Neural cell (in vitro differentiated cells): Measurements from ENCODE around the gene ATP11B. TPM values are rescaled to one million over a fixed set of nuclear protein-coding genes. Genes with fewer than 3 reads are reported as not detected.
"Not testable (repeated sequence)": the region's sequence is repeated elsewhere in the genome, so short reads cannot be mapped to it uniquely, and the experiment has no call there.

ENCODE experiments used
- H2AFZ ChIP-seq: fragments of 200-600, 300-800 bp; sonication (generic), shearing (Covaris generic); 2 replicates; pipeline ENCODE4 v1.6.0; 2014; ENCODE audit warnings: low read depth, mild to moderate bottlenecking, antibody characterized with exemption, low read length, moderate library complexity
- H3F3A ChIP-seq: fragments of 200-600 bp; shearing (Covaris generic); 2 replicates; pipeline ENCODE4 v1.6.1; 2016; ENCODE audit warnings: mild to moderate bottlenecking, moderate library complexity, mixed read lengths, antibody characterized with exemption, low read length; ENCODE audit not compliant: insufficient read depth, poor library complexity, severe bottlenecking
- H3K27ac ChIP-seq: fragments of 200-600, 300-800 bp; sonication (generic), shearing (Covaris generic); 2 replicates; pipeline ENCODE4 v1.5.1; 2014; ENCODE audit warnings: mild to moderate bottlenecking, low read length, moderate library complexity
- H3K27me3 ChIP-seq: fragments of 300-800, 200-600 bp; sonication (generic), shearing (Covaris generic); 2 replicates; pipeline ENCODE4 v1.6.0; 2014; ENCODE audit warnings: mild to moderate bottlenecking, low read depth, low read length, moderate library complexity; ENCODE audit not compliant: insufficient read depth
- H3K36me3 ChIP-seq: fragments of 300-800, 200-600 bp; sonication (generic), shearing (Covaris generic); 2 replicates; pipeline ENCODE4 v1.5.1; 2014; ENCODE audit warnings: mild to moderate bottlenecking, antibody characterized with exemption, low read length, moderate library complexity; ENCODE audit not compliant: insufficient read depth
- H3K4me2 ChIP-seq: fragments of 300-800, 200-600 bp; sonication (generic), shearing (Covaris generic); 2 replicates; pipeline ENCODE4 v1.6.0; 2014; ENCODE audit warnings: mild to moderate bottlenecking, low read length
- H3K4me3 ChIP-seq: fragments of 300-800, 200-600 bp; sonication (generic), shearing (Covaris generic); 2 replicates; pipeline ENCODE4 v1.5.1; 2014; ENCODE audit warnings: mild to moderate bottlenecking, low read length, moderate library complexity
- H3K79me2 ChIP-seq: fragments of 200-600 bp; shearing (Covaris generic); replicated peaks from 2 replicates; pipeline ENCODE4 v1.6.0; 2014; ENCODE audit warnings: mild to moderate bottlenecking, low read length, moderate library complexity; ENCODE audit not compliant: insufficient read depth
- H3K9ac ChIP-seq: fragments of 300-800, 200-600 bp; sonication (generic), shearing (Covaris generic); 2 replicates; pipeline ENCODE4 v1.6.1; 2016; ENCODE audit warnings: mild to moderate bottlenecking, low read length, mixed read lengths
- H3K9me2 ChIP-seq: fragments of 200-600 bp; shearing (Covaris generic); 2 replicates; pipeline ENCODE4 v1.6.1; 2016; ENCODE audit warnings: mild to moderate bottlenecking, low read length, mixed read lengths; ENCODE audit not compliant: insufficient read depth
- H3K9me3 ChIP-seq: fragments of 200-600, 300-800 bp; sonication (generic), shearing (Covaris generic); 2 replicates; pipeline ENCODE4 v1.6.1; 2016; ENCODE audit warnings: mild to moderate bottlenecking, mixed run types, low read length, moderate library complexity, mixed read lengths
- H4K20me1 ChIP-seq: fragments of 200-600 bp; shearing (Covaris generic); 2 replicates; pipeline ENCODE4 v1.6.1; 2016; ENCODE audit warnings: mild to moderate bottlenecking, mixed run types; ENCODE audit not compliant: insufficient read depth
- CTCF ChIP-seq: fragments of 450-650 bp; IDR thresholded peaks from 2 replicates; pipeline ENCODE4 v1.5.1; 2014; ENCODE audit warnings: antibody characterized with exemption, mild to moderate bottlenecking, moderate library complexity; ENCODE audit not compliant: poor library complexity, severe bottlenecking
- EP300 ChIP-seq: fragments of 450-650 bp; conservative IDR thresholded peaks from 2 replicates; pipeline ENCODE4 v1.6.1; 2014; ENCODE audit warnings: antibody characterized with exemption, mild to moderate bottlenecking, moderate library complexity; ENCODE audit not compliant: poor library complexity, severe bottlenecking
- EZH2 ChIP-seq: fragments of 200-600, 300-800 bp; shearing (Covaris generic), sonication (generic); IDR thresholded peaks from 2 replicates; pipeline ENCODE4 v1.6.1; 2014; ENCODE audit warnings: antibody characterized with exemption, low read length, borderline replicate concordance, mild to moderate bottlenecking; ENCODE audit not compliant: insufficient read depth, poor library complexity, severe bottlenecking
- MXI1 ChIP-seq: fragments of 450-650 bp; conservative IDR thresholded peaks from 2 replicates; pipeline ENCODE4 v1.6.1; 2014; ENCODE audit warnings: antibody characterized with exemption, mild to moderate bottlenecking; ENCODE audit not compliant: poor library complexity, severe bottlenecking
- POLR2AphosphoS5 ChIP-seq: IDR thresholded peaks from 2 replicates; pipeline ENCODE4 v1.6.1; 2012
- RAD21 ChIP-seq: fragments of 450-650 bp; conservative IDR thresholded peaks from 2 replicates; pipeline ENCODE4 v1.6.1; 2014; ENCODE audit warnings: antibody characterized with exemption, mild to moderate bottlenecking, moderate library complexity
- REST ChIP-seq: IDR thresholded peaks from 2 replicates; pipeline ENCODE4 v1.6.1; 2012; ENCODE audit warnings: borderline replicate concordance
- SMC3 ChIP-seq: fragments of 450-650 bp; conservative IDR thresholded peaks from 2 replicates; pipeline ENCODE4 v1.6.1; 2014; ENCODE audit warnings: antibody characterized with exemption, mild to moderate bottlenecking, moderate library complexity; ENCODE audit not compliant: poor library complexity
- TAF1 ChIP-seq: IDR thresholded peaks from 2 replicates; pipeline ENCODE4 v1.6.1; 2012; ENCODE audit warnings: low read depth
- polyA plus RNA-seq: library from polyadenylated mRNA; depleted of rRNA; stranded (reverse); fragments of >200 nt; gene quantifications from 2 replicates; pipeline ENCODE4 v1.2.3, GENCODE V29; 2014

The ATP11B gene
- polyA plus RNA-seq, 1 donor from 2014 or later, result 31.2 TPM

- Histone ChIP-seq H3K4me2 (no peak overlapping the region), H3K36me3 (no peaks in the 10 kb centered on the region), H3K27ac (no peak overlapping the region), H3K9me2 (no peaks in the 10 kb centered on the region), H3K27me3 (no peaks in the 10 kb centered on the region), H3F3A (no peaks in the 10 kb centered on the region), H3K9me3 (no peaks in the 10 kb centered on the region), H3K9ac (no peak overlapping the region), H3K4me3 (no peak overlapping the region), H2AFZ (no peak overlapping the region), H3K79me2 (peaks cover 44% of the 10 kb centered on the region), H4K20me1 (no peaks in the 10 kb centered on the region)
- TF ChIP-seq SMC3 (no peak), CTCF (no peak), EP300 (no peak), POLR2AphosphoS5 (no peak), REST (no peak), TAF1 (no peak), RAD21 (no peak), EZH2 (no peak)
These were observed 4.6 kb downstream of the ATP11B start for GRCh38 chr3:182797876-182798275.

- H2AFZ ChIP-seq, H3K27ac ChIP-seq, H3K4me2 ChIP-seq, H3K27me3 ChIP-seq, H3K36me3 ChIP-seq, H3K9ac ChIP-seq, H3F3A ChIP-seq, H4K20me1 ChIP-seq, H3K4me3 ChIP-seq, H3K9me3 ChIP-seq, H3K9me2 ChIP-seq: not testable (repeated sequence)
- peaks cover 44% of the 10 kb centered on the region for H3K79me2 ChIP-seq
These were observed 5.8 kb downstream of the ATP11B start for GRCh38 chr3:182799143-182799542.

- no peak overlapping the region for H3K9ac ChIP-seq
- H4K20me1 ChIP-seq, result no peaks in the 10 kb centered on the region
- H3F3A ChIP-seq, result no peaks in the 10 kb centered on the region
- no peaks in the 10 kb centered on the region for H3K9me3 ChIP-seq
- no peaks in the 10 kb centered on the region for H3K9me2 ChIP-seq
- no peak overlapping the region for H3K4me3 ChIP-seq
- peaks cover 38% of the 10 kb centered on the region for H3K79me2 ChIP-seq
- no peak overlapping the region for H3K27ac ChIP-seq
- no peak overlapping the region for H3K4me2 ChIP-seq
- H3K36me3 ChIP-seq, result no peaks in the 10 kb centered on the region
- H3K27me3 ChIP-seq, result no peaks in the 10 kb centered on the region
- no peak overlapping the region for H2AFZ ChIP-seq
- TF ChIP-seq TAF1 (no peak), EP300 (no peak), EZH2 (no peak), SMC3 (no peak), RAD21 (no peak), REST (no peak), CTCF (no peak), POLR2AphosphoS5 (no peak), MXI1 (no peak)
These were observed 7.2 kb downstream of the ATP11B start for GRCh38 chr3:182800508-182800907.
